IgD-negative memory B cell (primary cell): Measurements from ENCODE around the gene AIFM3. TPM values are rescaled to one million over a fixed set of nuclear protein-coding genes. Genes with fewer than 3 reads are reported as not detected.

Experiments
- polyA plus RNA-seq: library from polyadenylated mRNA; unstranded; fragments of 300-500 nt; fragmentation: Illumina TruSeq; gene quantifications from one replicate; pipeline ENCODE4 v1.2.3, GENCODE V29; 2021

AIFM3 gene
- polyA plus RNA-seq, 1 donor from 2014 or later, result 2.3 TPM

Other genes starting within 250 kb of the AIFM3 start
- 0.23 TPM for gene SERPIND1, start 193.1 kb upstream of the AIFM3 start, polyA plus RNA-seq
- 43.4 TPM for gene PI4KA, start 108.4 kb upstream of the AIFM3 start, polyA plus RNA-seq
- gene SNAP29, start 108.2 kb upstream of the AIFM3 start, polyA plus RNA-seq, result 23.0 TPM
- 47.2 TPM for gene CRKL, start 49.8 kb upstream of the AIFM3 start, polyA plus RNA-seq
- gene LZTR1, start 15.0 kb downstream of the AIFM3 start, polyA plus RNA-seq, result 11.9 TPM
- gene THAP7, start 34.9 kb downstream of the AIFM3 start, polyA plus RNA-seq, result 55.9 TPM
- gene P2RX6, start 47.9 kb downstream of the AIFM3 start, polyA plus RNA-seq, result not detected
- gene SLC7A4, start 65.3 kb downstream of the AIFM3 start, polyA plus RNA-seq, result not detected
- gene LRRC74B, start 78.7 kb downstream of the AIFM3 start, polyA plus RNA-seq, result not detected